ENCODE measurements around the gene CAVIN2. TPM values are rescaled to one million over a fixed set of nuclear protein-coding genes. Genes with fewer than 3 reads are reported as not detected.

Gene CAVIN2
- total RNA-seq, 1 experiment from 2014 or later: 0.28 TPM

GRCh38 chr2:191877875-191878274, 31.0 kb upstream of the CAVIN2 start:
- ChIA-PET POLR2A (no interaction called here), CTCF (no interaction called here)
- Mint-ChIP-seq H3K4me1 (peaks cover 5% of the 10 kb centered on the region), H3K36me3 (no peaks in the 10 kb centered on the region), H3K27ac (no peak overlapping the region), H3K9me3 (peaks cover 8% of the 10 kb centered on the region), H3K4me3 (no peak overlapping the region), H3K27me3 (ENCODE audit: low read depth) (no peaks in the 10 kb centered on the region)
- no peak for DNase-seq (ENCODE audit: low spot score)
- ATAC-seq: no peak
- TF ChIP-seq ESRRA (CRISPR knock-in tag; IDR thresholded peaks at IDR 0.05; ENCODE audit: borderline replicate concordance): no peak
- no peak for TF ChIP-seq GABPB1 (CRISPR knock-in tag; IDR thresholded peaks at IDR 0.05)
- TF ChIP-seq SMAD4 (CRISPR knock-in tag; IDR thresholded peaks at IDR 0.05): no peak
- TF ChIP-seq CDX4 (CRISPR knock-in tag; IDR thresholded peaks at IDR 0.05; ENCODE audit: borderline replicate concordance): no peak

GRCh38 chr2:191875859-191876258, 29.0 kb upstream of the CAVIN2 start:
- no peak for ATAC-seq
- no peak overlapping the region for H3K27ac Mint-ChIP-seq
- TF ChIP-seq MYBL2 (CRISPR knock-in tag; IDR thresholded peaks at IDR 0.05) (no peak), ZNF425 (CRISPR knock-in tag; conservative IDR thresholded peaks at IDR 0.05) (no peak), GRHL2 (CRISPR knock-in tag; IDR thresholded peaks at IDR 0.05; ENCODE audit: insufficient replicate concordance, severe bottlenecking) (no peak), E2F1 (CRISPR knock-in tag; IDR thresholded peaks at IDR 0.05) (no peak), PRDM15 (CRISPR knock-in tag; IDR thresholded peaks at IDR 0.05) (no peak), HMGXB4 (CRISPR knock-in tag; IDR thresholded peaks at IDR 0.05) (no peak), USF2 (CRISPR knock-in tag; IDR thresholded peaks at IDR 0.05) (no peak), E2F5 (CRISPR knock-in tag; IDR thresholded peaks at IDR 0.05) (no peak), JUN (CRISPR knock-in tag; IDR thresholded peaks at IDR 0.05) (no peak), ZNF281 (CRISPR knock-in tag; IDR thresholded peaks at IDR 0.05) (no peak), ZBTB21 (CRISPR knock-in tag; IDR thresholded peaks at IDR 0.05; ENCODE audit: borderline replicate concordance) (no peak), CREM (CRISPR knock-in tag; IDR thresholded peaks at IDR 0.05) (no peak), FOXJ3 (CRISPR knock-in tag; IDR thresholded peaks at IDR 0.05; ENCODE audit: borderline replicate concordance) (no peak), FOXP4 (CRISPR knock-in tag; IDR thresholded peaks at IDR 0.05) (no peak)

More at GRCh38 chr2:191875859-191876258, 29.0 kb upstream of the CAVIN2 start:
- peaks cover 5% of the 10 kb centered on the region for H3K4me1 Mint-ChIP-seq
- no peaks in the 10 kb centered on the region for H3K9me3 Mint-ChIP-seq
- POLR2A ChIA-PET: no interaction called here
- CTCF ChIA-PET: interaction anchor here (1.1 kb wide), 1 partner anchor 286 kb away, joined by 3 read pairs; no protein-coding TSS in a partner anchor
- DNase-seq (ENCODE audit: low spot score): no peak
- H3K36me3 Mint-ChIP-seq: no peaks in the 10 kb centered on the region
- no peak overlapping the region for H3K4me3 Mint-ChIP-seq
- no peaks in the 10 kb centered on the region for H3K27me3 Mint-ChIP-seq (ENCODE audit: low read depth)
